HG02852 (cell line): ENCODE data around the gene LMNA.
"Not testable (repeated sequence)": the region's sequence is repeated elsewhere in the genome, so short reads cannot be mapped to it uniquely, and the experiment has no call there.

ENCODE experiments used
- ATAC-seq: cut with Tn5 transposase; IDR thresholded peaks from one replicate; pipeline ENCODE4 v1.9.1; 2021; ENCODE audit warnings: mild to moderate bottlenecking, moderate library complexity; ENCODE audit not compliant: unreplicated experiment

Gene LMNA

GRCh38 chr1:156114101-156114918 lies at the start of gene LMNA:
LMNA (plus strand) TSS chr1:156114711; CDS start chr1:156114919, 208 bp downstream.
- ATAC-seq, result peak; percentile 70

GRCh38 chr1:156065212-156065611 lies 49.3 kb upstream of the LMNA start:
- ATAC-seq, result no peak

- ATAC-seq, result no peak
These were observed 48.6 kb upstream of the LMNA start for GRCh38 chr1:156065871-156066270.

DNA sequence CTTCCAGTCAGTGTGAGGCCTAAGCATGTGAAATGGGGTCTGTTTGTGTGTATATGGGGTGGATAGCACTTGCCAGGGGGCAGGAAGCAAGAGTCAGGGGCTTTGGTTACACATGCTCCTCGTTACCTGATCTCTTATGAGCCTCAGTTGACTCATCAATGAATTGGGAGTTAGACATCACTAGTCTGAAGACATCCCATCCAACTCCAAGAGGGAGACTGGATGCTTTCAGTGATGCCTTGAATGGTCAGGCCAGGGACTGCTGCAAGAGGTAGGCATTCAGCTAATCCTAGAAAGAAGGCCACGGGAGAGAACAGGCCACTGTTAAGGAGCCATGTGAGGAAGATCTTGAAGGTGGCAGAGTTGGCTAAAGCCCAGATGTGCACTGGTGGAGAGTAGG lies 47.2 kb upstream of the LMNA start:
- ATAC-seq, result no peak

GRCh38 chr1:156069490-156070455 lies 44.7 kb upstream of the LMNA start:
- no peak for ATAC-seq

- no peak for ATAC-seq
These were observed 44.0 kb upstream of the LMNA start for GRCh38 chr1:156070548-156070947.

DNA sequence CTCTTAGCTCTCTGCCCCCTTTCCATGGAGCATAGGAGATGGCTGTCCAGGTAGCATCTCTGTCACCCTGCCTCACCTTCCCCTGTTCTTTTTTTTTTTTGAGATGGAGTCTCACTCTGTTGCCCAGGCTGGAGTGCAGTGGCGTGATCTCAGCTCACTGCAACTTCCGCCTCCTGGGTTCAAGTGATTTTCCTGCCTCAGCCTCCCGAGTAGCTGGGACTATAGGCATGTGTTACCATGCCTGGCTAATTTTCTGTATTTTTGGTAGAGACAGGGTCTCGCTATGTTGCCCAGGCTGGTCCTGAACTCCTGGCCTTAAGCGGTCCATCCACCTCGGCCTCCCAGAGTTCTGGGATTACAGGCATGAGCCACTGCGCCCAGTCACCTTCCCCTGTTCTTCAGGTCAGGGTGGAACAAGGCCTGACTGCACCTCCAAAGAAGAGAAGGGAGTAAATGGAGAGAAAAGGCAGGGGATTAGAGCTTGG lies 43.1 kb upstream of the LMNA start:
- not testable (repeated sequence) for ATAC-seq

- ATAC-seq, result no peak
These were observed 42.3 kb upstream of the LMNA start for GRCh38 chr1:156072251-156072650.

DNA sequence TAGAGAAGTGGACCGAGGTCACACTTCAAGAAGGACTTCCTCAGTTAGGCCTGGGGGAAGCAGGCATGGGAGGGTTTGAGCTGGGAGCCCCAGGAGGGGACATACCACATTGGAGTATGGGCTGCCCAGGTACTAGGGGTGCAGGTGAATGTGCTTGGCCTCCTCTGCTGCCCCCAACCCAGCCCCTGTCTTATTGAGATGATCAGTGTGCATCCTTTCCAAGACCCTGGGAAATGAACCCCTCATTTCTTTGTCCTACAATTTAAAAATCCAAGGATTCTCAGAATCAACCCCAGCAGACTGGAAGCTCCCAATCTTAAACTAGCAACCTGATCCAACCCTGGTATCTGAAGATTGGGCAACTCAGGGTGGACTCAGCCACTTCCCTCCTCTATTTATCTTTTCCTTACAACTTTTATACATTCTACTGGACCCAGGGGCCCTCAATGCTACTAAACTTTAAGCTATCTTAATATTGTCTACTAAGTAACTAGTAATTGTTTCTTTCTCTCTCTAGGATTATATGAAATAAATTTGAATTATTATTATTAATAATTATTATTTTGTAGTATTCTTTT lies 41.3 kb upstream of the LMNA start:
- no peak for ATAC-seq

DNA sequence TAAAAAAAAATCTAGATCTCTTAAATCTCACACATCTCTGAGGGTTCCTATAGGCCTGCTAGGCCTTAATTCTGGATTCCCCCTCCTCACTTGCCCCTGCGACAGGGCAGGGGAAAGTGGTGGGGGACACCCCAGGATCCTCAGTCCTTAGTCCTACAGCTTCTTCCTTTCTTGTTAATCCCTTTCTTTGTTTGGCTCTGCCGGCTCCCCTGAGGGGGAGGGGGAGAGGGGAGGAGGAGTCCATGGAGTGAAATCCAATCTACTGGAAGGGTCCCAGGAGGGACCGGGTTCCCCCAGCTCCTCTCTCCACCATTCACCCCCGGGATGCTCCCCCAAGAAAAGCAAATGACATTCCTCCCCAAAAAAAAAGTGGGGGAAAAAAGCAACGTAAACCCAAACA lies 40.8 kb upstream of the LMNA start:
- no peak for ATAC-seq

- ATAC-seq, result no peak
These were observed 39.9 kb upstream of the LMNA start for GRCh38 chr1:156074661-156075060.

DNA sequence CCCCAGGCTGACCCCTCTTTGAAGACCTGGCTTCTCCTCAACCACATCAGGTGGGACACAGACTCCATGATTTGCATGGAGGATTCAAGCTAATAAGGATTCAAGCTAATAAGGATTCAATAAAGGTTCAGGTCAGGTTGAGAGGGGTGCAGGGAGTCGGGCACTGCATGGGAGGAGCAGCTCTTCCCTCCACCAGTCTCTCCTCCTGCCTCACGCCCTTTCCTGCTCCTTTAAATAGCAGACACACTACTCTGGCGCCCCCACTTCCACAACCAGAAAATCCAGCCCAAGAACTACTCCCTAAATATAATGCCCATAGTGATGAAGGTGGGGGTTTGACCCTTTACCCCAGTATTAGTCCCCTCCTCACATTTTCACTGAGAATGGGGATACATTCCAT lies 39.3 kb upstream of the LMNA start:
- ATAC-seq, result no peak

DNA sequence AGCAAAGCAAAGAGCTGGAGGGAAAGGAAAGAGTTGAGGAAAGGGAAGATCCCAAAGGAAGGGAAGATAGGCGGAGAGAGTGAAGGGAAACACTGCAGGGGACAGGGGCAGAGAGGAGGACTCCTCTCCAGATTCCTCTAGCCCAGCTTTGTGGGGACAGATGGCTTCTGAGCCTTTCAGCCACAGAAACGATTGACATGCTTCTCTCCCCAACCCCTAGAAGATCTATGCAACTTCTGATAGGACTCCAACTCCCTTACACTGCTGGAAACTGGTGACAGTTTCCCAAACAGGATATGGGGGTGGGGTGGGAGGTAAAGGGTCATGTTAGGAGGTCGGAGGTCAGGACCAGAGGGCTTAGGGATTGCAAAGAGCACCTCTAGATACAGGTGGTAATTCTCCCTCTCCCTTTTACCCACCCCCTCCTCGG lies 38.7 kb upstream of the LMNA start:
- no peak for ATAC-seq

- no peak for ATAC-seq
These were observed 37.7 kb upstream of the LMNA start for GRCh38 chr1:156076609-156077429.

DNA sequence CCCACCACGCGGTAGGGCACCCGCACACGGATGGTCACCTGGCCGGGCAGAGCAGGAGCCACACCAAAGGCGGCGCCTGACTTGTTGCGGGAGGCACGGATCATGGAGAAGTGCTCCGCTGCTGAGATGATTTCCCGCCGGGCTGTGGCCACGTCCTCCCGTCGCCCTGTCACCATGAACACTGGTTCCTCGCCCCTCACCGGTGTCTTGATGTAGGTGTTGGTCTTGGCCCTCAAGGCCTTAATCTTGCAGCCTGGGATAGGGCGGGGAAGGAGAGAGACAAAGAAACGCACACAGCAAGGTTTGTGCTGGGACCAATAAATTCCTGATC lies 37.1 kb upstream of the LMNA start:
- ATAC-seq, result no peak

- ATAC-seq, result no peak
These were observed 35.8 kb upstream of the LMNA start for GRCh38 chr1:156078728-156079127.

- ATAC-seq, result no peak
These were observed 34.7 kb upstream of the LMNA start for GRCh38 chr1:156079762-156080161.

DNA sequence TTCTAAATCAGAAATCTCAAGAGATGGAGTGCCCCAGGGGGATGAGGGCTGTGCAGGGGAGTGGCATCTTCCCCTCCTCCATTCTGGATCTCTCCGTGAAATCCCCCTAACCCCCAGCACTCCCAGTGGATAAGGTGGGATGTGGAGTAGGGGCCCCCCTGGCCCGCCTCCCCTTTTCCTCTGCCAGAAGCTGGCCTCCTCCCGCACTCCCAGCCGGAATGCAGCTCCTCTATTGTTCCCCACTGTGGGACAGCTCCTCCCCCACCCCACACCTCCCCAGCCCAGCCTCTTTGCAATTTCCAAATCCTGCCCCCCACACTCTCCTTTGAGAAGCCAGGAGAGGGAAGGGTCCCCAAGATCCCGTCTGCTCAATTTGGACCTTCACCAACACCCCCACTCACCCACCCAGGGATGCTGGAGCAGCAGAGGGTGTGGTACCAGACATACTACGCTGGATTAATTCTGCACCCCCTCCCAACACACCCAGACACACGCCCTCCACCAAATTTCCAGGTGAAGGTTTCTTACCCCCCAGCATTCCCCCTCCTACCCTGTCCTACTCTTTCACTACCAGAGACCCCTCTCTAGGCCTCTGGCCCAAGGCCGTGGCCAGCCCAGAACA lies 34.2 kb upstream of the LMNA start:
- ATAC-seq, result no peak

GRCh38 chr1:156080863-156081179 lies 33.7 kb upstream of the LMNA start:
- ATAC-seq, result no peak

DNA sequence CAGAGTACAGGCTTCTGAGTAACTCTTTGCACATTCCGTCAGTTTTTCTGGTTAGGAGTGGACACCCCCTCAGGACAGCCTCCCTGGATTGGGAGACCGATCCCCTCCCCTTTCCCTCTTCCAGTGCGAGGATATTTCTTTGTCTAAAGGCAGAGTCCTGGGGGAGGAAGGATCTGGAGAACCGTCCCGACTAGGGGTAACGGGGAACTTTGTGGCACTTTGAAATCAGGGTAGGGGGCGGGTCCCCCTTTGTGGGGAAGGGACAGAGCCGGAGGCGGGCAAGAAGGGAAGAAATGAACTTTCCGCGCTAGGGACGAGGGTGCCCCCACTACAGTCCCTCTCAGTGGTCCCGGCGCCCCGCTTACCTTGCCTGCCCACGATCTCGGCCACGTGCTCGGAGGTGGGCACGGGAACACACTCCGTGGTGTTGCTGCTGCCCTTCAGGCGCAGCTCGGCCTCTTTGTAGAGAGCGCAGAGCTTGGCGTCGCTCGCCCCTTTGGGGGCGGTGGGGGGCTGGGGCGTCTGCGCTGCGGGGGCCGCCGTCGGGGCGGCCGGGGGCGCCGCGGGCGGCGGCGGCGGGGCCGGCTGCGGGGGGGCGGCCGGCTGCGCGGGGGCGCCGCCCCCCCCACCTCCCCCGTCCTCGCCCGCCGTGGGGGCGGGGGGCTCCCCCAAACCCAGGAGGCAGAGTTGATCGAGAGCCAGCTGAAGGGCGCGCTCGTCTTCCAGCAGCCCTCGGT lies 33.2 kb upstream of the LMNA start:
- ATAC-seq, result no peak
